ENCODE results near the gene PSMC2. TPM values are rescaled to one million over a fixed set of nuclear protein-coding genes. Genes with fewer than 3 reads are reported as not detected.
A peak's percentile ranks its signal among the peaks of the same experiment; 100 is the strongest.

PSMC2 gene
- total RNA-seq, 1 experiment from 2014 or later, result 121 TPM

GRCh38 chr7:103344453-103345149 is 2.8 kb upstream of the PSMC2 start, which contains the start of gene DNAJC2 (continued):
- TF ChIP-seq FOXP1 (CRISPR knock-in tag; IDR thresholded peaks at IDR 0.05; ENCODE audit: borderline replicate concordance) (peak; percentile 60; the same call in 1 of the 2 replicates), TP53 (CRISPR knock-in tag; IDR thresholded peaks at IDR 0.05) (no peak), SP1 (CRISPR knock-in tag; conservative IDR thresholded peaks at IDR 0.05) (peak; percentile 73), ESRRA (CRISPR knock-in tag; IDR thresholded peaks at IDR 0.05; ENCODE audit: borderline replicate concordance) (0 out of 2 replicates have a peak, but pooled peaks have one; percentile 42), ARID4B (CRISPR knock-in tag; IDR thresholded peaks at IDR 0.05; ENCODE audit: borderline replicate concordance) (peak; percentile 80; the same call in 1 of the 2 replicates), MYBL2 (CRISPR knock-in tag; IDR thresholded peaks at IDR 0.05) (0 out of 2 replicates have a peak, but pooled peaks have one; percentile 32), E2F4 (CRISPR knock-in tag; IDR thresholded peaks at IDR 0.05; ENCODE audit: borderline replicate concordance, low read depth) (no peak), USF1 (CRISPR knock-in tag; IDR thresholded peaks at IDR 0.05) (peak; percentile 61; the same call in 1 of the 2 replicates), PREB (CRISPR knock-in tag; IDR thresholded peaks at IDR 0.05; ENCODE audit: borderline replicate concordance) (0 out of 2 replicates have a peak, but pooled peaks have one; percentile 46), ZNF416 (CRISPR knock-in tag; IDR thresholded peaks at IDR 0.05) (no peak)

GRCh38 chr7:103346396-103346795 is 1.0 kb upstream of the PSMC2 start:
- ChIA-PET POLR2A (no interaction called here), CTCF (no interaction called here)
- H3K4me1 Mint-ChIP-seq, result peaks cover 22% of the 10 kb centered on the region
- no peak for ATAC-seq
- peak overlapping the region; percentile 99; the same call in 1 of the 2 replicates for H3K4me3 Mint-ChIP-seq
- no peaks in the 10 kb centered on the region for H3K9me3 Mint-ChIP-seq
- H3K27ac Mint-ChIP-seq, result no peak overlapping the region
- H3K27me3 Mint-ChIP-seq (ENCODE audit: low read depth), result no peaks in the 10 kb centered on the region
- no peak for DNase-seq (ENCODE audit: low spot score)
- H3K36me3 Mint-ChIP-seq, result peaks cover 11% of the 10 kb centered on the region
- TF ChIP-seq TP53 (CRISPR knock-in tag; IDR thresholded peaks at IDR 0.05) (no peak), ZSCAN18 (CRISPR knock-in tag; IDR thresholded peaks at IDR 0.05) (no peak), ZNF232 (CRISPR knock-in tag; IDR thresholded peaks at IDR 0.05) (no peak), TEAD4 (CRISPR knock-in tag; IDR thresholded peaks at IDR 0.05) (no peak), ARID4B (CRISPR knock-in tag; IDR thresholded peaks at IDR 0.05; ENCODE audit: borderline replicate concordance) (no peak), E2F1 (CRISPR knock-in tag; IDR thresholded peaks at IDR 0.05) (no peak), ATF1 (CRISPR knock-in tag; IDR thresholded peaks at IDR 0.05) (no peak), NFYB (CRISPR knock-in tag; conservative IDR thresholded peaks at IDR 0.05; ENCODE audit: low read depth) (no peak)

All from WTC11 (cell line).